Choroid plexus epithelial cell (primary cell): ENCODE results near the gene REX1BD.

Source experiments
- DNase-seq: peaks from one replicate; pipeline ENCODE4 v3.0.0-alpha.2; 2010; ENCODE audit warnings: low read depth
- H3K4me3 ChIP-seq: 2 replicates; pipeline ENCODE4 v1.5.1; 2011; ENCODE audit warnings: low read depth, mild to moderate bottlenecking, control low read depth, low read length, moderate library complexity
- TF ChIP-seq, protein P1 (sequence below): conservative IDR thresholded peaks from 2 replicates; pipeline ENCODE4 v1.5.1; 2011; ENCODE audit warnings: low read depth, mild to moderate bottlenecking, control low read depth, inconsistent platforms, low read length, moderate library complexity

The REX1BD gene

DNA sequence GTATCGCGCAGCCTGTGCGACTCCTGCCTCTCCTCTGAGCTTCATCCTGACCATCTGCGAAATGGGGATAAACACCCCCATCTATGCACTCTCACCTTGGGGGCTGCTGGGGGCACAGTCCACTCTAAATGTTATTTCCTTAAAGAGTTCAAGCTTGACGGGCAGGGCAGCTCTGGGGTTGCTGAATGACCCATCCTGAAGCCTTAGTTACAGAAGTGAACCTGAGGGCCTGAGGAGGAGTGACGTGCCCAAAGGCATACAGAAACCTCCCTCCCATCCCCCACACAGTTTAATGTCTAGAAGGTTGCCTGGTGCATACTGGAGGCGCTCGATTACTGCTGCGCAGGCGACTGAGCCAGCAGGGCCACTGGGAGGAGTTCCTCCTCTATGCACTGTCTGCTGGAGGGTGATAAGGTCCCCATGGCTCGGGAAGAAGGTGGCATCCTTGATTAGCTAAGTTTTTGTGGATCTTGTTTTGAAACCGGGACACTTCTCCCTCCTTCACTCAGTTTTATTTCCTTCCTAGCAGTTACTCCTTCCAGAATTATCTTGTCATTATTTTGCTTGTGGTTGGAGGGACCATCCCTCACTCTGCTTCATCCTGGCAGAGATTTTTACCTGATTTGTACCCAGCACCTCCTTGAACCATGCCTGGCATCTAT is 44.7 kb upstream of the REX1BD start:
- peak; percentile 74 for DNase-seq
- H3K4me3 ChIP-seq: peak overlapping the region; percentile 81
- TF ChIP-seq, protein P1, sequence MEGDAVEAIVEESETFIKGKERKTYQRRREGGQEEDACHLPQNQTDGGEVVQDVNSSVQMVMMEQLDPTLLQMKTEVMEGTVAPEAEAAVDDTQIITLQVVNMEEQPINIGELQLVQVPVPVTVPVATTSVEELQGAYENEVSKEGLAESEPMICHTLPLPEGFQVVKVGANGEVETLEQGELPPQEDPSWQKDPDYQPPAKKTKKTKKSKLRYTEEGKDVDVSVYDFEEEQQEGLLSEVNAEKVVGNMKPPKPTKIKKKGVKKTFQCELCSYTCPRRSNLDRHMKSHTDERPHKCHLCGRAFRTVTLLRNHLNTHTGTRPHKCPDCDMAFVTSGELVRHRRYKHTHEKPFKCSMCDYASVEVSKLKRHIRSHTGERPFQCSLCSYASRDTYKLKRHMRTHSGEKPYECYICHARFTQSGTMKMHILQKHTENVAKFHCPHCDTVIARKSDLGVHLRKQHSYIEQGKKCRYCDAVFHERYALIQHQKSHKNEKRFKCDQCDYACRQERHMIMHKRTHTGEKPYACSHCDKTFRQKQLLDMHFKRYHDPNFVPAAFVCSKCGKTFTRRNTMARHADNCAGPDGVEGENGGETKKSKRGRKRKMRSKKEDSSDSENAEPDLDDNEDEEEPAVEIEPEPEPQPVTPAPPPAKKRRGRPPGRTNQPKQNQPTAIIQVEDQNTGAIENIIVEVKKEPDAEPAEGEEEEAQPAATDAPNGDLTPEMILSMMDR: no peak

DNA sequence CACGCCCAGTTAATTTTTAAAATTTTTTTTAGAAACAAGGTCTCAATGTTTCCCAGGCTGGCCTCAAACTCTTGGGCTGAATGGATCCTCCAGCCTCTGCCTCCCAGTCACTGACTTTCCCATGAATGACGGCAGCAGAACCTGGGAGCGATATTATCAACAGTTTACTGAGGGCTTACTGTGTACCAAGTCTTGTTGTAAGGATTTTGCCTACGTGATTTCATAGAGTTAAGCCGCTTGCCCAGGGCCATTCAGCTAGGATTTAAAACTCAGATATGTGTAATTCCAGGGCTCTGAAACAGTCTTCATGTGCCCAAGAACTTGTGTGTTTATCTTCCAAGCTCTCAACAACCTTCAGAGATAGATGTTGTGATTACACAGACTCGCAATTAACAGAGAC is 37.0 kb upstream of the REX1BD start:
- no peak overlapping the region for H3K4me3 ChIP-seq
- DNase-seq: no peak
- TF ChIP-seq, protein P1: no peak

DNA sequence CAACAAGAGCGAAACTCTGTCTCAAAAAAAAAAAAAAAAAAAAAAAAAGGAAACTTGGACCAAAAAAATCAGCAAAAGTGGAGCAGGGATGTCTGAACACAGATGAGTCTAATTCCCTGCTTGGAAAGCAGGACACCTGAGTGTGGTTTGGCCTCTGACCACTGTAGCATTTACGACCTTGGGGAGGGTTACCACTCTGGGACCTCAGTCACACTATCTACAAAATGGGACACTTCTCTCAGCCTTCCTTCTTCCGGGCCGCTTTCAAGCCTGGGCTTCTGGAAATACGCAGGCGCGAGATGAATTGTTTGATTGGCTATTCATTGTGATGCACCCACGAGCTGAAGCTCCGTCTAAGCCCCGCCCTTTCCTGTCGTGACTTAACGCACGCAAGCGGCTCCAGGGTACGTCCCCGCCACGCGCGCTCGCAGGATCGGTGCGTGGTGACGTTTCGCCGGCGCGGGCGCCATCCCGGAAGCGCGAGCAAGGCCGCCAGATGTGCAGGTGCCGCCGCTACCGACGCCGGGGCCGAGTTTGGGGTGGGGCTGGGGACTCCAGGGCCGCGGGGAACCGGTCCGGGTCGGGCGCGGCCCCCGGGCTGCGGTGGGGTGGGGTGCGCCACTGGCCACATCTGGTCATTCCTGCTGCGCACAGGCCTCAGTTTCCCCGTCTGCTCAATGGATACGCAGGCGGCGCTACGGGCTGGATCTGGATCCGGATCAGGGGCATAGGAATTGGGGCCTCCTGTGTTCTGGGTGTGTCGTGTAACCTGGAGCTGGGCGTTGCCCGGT is 31.0 kb upstream of the REX1BD start, which contains the start of gene KXD1:
KXD1 (plus strand) TSS at position 460 of the 791 bp plus-strand sequence. CDS start 4,187 bp downstream, outside the sequence.
- peak; percentile 100 for DNase-seq
- peak within 1 kb of the TSS; percentile 99 for H3K4me3 ChIP-seq
- TF ChIP-seq, protein P1: no peak

DNA sequence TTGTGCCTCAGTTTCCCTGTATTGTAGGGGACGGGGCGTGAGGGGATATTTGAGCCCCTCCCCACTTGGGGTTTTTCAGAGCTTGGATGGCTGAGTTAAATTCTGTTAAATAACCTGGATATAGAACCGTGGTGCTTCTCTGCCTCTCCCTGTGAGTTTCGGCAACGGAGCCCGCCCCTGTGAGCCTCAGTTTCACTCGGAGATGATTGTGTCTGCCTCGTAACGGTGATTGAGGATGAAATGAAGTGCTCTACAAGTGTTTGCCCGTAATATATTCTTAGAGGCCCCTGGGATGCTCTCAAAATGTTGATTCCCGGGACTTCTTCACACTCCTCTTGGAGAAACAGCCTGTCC is 30.4 kb upstream of the REX1BD start:
- TF ChIP-seq, protein P1: no peak
- DNase-seq: peak; percentile 19

GRCh38 chr19:18558604-18559003 is 30.0 kb upstream of the REX1BD start:
- DNase-seq: no peak
- TF ChIP-seq, protein P1: no peak
- H3K4me3 ChIP-seq: peak overlapping the region; percentile 99

More for the DNA sequence above, 30.4 kb upstream of the REX1BD start:
- peak overlapping the region; percentile 99 for H3K4me3 ChIP-seq

DNA sequence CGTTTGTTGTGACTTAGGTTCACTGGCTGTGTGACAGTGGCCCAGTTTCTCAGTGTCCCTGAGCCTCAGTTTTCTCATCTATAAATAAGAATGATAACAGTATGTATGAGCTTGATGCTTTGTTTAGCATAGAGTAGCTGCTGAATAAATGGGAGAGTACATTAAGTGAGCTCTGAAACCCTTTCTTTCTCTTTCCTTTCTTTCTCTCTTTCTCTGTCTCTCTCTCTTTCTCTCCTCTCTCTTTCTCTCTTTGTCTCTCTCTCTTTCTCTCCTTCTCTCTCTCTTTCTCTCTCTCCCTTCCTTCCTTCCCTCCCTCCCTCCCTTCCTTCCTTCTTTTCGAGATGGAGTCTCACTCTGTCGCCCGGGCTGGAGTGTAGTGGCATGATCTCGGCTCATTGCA is 28.9 kb upstream of the REX1BD start:
- no peak for DNase-seq
- TF ChIP-seq, protein P1: no peak
- no peak overlapping the region for H3K4me3 ChIP-seq
